ENCODE data around the gene HS3ST4. TPM values are rescaled to one million over a fixed set of nuclear protein-coding genes. Genes with fewer than 3 reads are reported as not detected.

HS3ST4 gene
- total RNA-seq, result not detected in 2 replicates

DNA sequence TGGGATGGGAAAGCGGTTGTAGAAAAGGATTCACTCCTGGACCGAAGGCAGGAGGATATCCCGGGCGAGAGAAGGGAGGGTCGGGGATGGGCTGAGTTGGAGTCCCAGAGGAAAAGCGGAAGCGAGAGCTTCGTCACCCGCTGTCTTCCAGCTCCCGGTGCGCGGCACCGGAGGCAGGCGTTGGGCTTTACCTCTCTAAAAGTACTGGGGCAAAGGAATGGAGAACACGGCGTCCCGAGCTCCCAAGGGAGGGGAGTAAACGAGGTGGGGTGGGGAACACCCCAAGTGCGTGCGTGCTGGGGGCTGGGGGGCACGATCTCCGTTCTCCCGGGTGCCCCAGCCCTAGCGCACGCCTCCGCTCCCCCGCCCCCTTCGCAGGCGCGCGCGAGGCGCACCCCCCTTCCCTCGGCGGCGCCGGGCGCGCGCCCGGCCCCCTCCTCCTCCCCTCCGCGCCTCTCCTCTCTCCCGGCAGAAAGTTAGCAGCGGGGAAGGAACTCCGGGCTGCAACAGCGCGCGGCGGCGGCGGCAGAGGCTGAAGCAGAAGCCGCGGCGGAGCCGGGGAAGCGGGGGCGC lies at the start of gene HS3ST4:
HS3ST4 (plus strand) TSS at position 441 of the 573 bp plus-strand sequence.
- TF ChIP-seq, protein P1, sequence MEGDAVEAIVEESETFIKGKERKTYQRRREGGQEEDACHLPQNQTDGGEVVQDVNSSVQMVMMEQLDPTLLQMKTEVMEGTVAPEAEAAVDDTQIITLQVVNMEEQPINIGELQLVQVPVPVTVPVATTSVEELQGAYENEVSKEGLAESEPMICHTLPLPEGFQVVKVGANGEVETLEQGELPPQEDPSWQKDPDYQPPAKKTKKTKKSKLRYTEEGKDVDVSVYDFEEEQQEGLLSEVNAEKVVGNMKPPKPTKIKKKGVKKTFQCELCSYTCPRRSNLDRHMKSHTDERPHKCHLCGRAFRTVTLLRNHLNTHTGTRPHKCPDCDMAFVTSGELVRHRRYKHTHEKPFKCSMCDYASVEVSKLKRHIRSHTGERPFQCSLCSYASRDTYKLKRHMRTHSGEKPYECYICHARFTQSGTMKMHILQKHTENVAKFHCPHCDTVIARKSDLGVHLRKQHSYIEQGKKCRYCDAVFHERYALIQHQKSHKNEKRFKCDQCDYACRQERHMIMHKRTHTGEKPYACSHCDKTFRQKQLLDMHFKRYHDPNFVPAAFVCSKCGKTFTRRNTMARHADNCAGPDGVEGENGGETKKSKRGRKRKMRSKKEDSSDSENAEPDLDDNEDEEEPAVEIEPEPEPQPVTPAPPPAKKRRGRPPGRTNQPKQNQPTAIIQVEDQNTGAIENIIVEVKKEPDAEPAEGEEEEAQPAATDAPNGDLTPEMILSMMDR (IDR thresholded peaks at IDR 0.05; ENCODE audit: extremely low read depth, low read depth, low read length), result no peak
- Histone ChIP-seq H3K27me3 (ENCODE audit: insufficient read depth, low read length) (peaks cover 23% of the 10 kb centered on the region), H3K4me2 (ENCODE audit: insufficient read depth, low read length) (no peak within 1 kb of the TSS)

DNA sequence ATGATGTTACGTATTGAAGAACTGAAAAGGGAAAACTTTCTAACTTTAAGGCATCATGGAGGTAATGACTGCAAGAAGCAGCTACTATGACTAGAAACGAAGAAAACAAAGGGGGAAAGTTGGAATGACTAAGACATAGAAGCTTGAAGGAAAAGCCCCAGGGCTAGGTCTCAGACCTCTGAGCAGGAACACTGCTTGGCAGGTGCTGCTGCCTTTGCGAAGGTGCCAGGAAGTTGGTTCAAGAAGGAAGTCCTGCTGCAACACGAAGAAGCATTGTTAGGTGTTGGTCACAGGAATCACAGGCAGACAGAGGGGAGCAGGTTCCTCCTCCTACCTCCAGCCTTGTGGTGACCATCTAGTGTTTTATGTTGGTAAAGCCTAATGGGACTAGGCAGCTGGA lies 48.1 kb upstream of the HS3ST4 start:
- Histone ChIP-seq H2AFZ (ENCODE audit: low read length) (no peak overlapping the region), H3K4me3 (ENCODE audit: insufficient read depth, low read length) (no peak overlapping the region), H3K4me1 (ENCODE audit: insufficient read depth, low read length) (no peaks in the 10 kb centered on the region), H3K27me3 (ENCODE audit: insufficient read depth, low read length) (no peaks in the 10 kb centered on the region), H3K4me2 (ENCODE audit: insufficient read depth, low read length) (no peak overlapping the region), H3K79me2 (ENCODE audit: insufficient read depth, low read length) (no peaks in the 10 kb centered on the region), H3K27ac (ENCODE audit: low read depth, low read length) (no peak overlapping the region), H4K20me1 (ENCODE audit: insufficient read depth, low read length) (no peaks in the 10 kb centered on the region), H3K9me3 (ENCODE audit: low read depth, low read length) (no peaks in the 10 kb centered on the region), H3K36me3 (ENCODE audit: insufficient read depth, low read length) (no peaks in the 10 kb centered on the region)
- TF ChIP-seq, protein P1 (IDR thresholded peaks at IDR 0.05; ENCODE audit: extremely low read depth, low read depth, low read length), result no peak
- DNase-seq (ENCODE audit: insufficient read length, low spot score, missing footprints), result no peak

More for the DNA sequence above, at the start of gene HS3ST4:
- H3K79me2 ChIP-seq (ENCODE audit: insufficient read depth, low read length), result no peaks in the 10 kb centered on the region
- no peaks in the 10 kb centered on the region for H4K20me1 ChIP-seq (ENCODE audit: insufficient read depth, low read length)
- no peaks in the 10 kb centered on the region for H3K4me1 ChIP-seq (ENCODE audit: insufficient read depth, low read length)
- H3K36me3 ChIP-seq (ENCODE audit: insufficient read depth, low read length), result no peaks in the 10 kb centered on the region
- H3K27ac ChIP-seq (ENCODE audit: low read depth, low read length), result no peak within 1 kb of the TSS
- H2AFZ ChIP-seq (ENCODE audit: low read length), result no peak within 1 kb of the TSS
- no peak for DNase-seq (ENCODE audit: insufficient read length, low spot score, missing footprints)
- H3K9me3 ChIP-seq (ENCODE audit: low read depth, low read length), result no peaks in the 10 kb centered on the region
- H3K4me3 ChIP-seq (ENCODE audit: insufficient read depth, low read length), result no peak within 1 kb of the TSS

DNA sequence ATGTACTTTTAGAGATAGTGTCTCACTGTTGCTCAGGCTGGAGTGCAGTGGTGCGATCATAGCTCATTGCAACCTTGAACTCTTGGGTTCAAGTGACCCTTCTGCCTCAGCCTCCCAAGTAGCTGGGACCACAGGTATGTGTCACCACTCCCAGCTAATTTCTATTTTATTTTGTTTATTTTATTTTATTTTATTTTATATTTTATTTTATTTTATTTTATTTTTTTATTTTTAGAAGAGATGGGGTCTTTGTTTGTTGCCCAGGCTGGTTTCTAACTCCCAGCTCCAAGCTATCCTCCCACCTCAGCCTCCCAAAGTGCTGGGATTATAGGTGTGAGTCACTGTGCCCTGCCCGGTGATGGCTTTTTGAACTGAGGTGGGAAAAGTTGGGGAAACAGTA lies 35.1 kb upstream of the HS3ST4 start:
- TF ChIP-seq, protein P1 (IDR thresholded peaks at IDR 0.05; ENCODE audit: extremely low read depth, low read depth, low read length), result no peak
- no peaks in the 10 kb centered on the region for H3K36me3 ChIP-seq (ENCODE audit: insufficient read depth, low read length)
- H2AFZ ChIP-seq (ENCODE audit: low read length), result no peak overlapping the region
- H3K9me3 ChIP-seq (ENCODE audit: low read depth, low read length), result peaks cover 2% of the 10 kb centered on the region
- no peaks in the 10 kb centered on the region for H3K79me2 ChIP-seq (ENCODE audit: insufficient read depth, low read length)
- no peak for DNase-seq (ENCODE audit: insufficient read length, low spot score, missing footprints)
- H3K4me1 ChIP-seq (ENCODE audit: insufficient read depth, low read length), result no peaks in the 10 kb centered on the region
- no peak overlapping the region for H3K4me3 ChIP-seq (ENCODE audit: insufficient read depth, low read length)
- H3K27me3 ChIP-seq (ENCODE audit: insufficient read depth, low read length), result no peaks in the 10 kb centered on the region
- H3K4me2 ChIP-seq (ENCODE audit: insufficient read depth, low read length), result no peak overlapping the region
- no peaks in the 10 kb centered on the region for H4K20me1 ChIP-seq (ENCODE audit: insufficient read depth, low read length)
- H3K27ac ChIP-seq (ENCODE audit: low read depth, low read length), result no peak overlapping the region

DNA sequence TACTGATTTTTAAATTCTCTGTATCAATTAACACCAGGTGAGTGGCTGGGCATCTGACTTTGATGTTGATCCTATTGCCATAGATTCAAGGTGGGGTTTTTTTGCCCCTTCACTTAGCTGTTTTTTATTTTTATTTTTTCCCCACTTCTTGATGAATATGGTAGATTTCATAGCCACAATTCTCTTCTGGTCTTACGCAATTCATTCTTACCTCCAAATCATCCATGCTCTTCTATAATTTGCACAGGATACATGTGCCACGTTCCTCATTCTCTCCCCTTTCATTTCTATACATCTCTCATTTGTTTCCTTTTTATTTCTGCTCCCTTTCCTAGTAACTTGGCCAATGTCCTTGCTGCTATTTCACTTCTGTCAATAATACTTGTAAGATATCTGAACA lies 14.9 kb upstream of the HS3ST4 start:
- no peaks in the 10 kb centered on the region for H3K36me3 ChIP-seq (ENCODE audit: insufficient read depth, low read length)
- no peaks in the 10 kb centered on the region for H3K27me3 ChIP-seq (ENCODE audit: insufficient read depth, low read length)
- H3K4me2 ChIP-seq (ENCODE audit: insufficient read depth, low read length), result no peak overlapping the region
- H3K79me2 ChIP-seq (ENCODE audit: insufficient read depth, low read length), result no peaks in the 10 kb centered on the region
- H3K4me1 ChIP-seq (ENCODE audit: insufficient read depth, low read length), result no peaks in the 10 kb centered on the region
- no peaks in the 10 kb centered on the region for H4K20me1 ChIP-seq (ENCODE audit: insufficient read depth, low read length)
- TF ChIP-seq, protein P1 (IDR thresholded peaks at IDR 0.05; ENCODE audit: extremely low read depth, low read depth, low read length), result no peak
- no peak overlapping the region for H3K4me3 ChIP-seq (ENCODE audit: insufficient read depth, low read length)
- no peak overlapping the region for H2AFZ ChIP-seq (ENCODE audit: low read length)
- H3K9me3 ChIP-seq (ENCODE audit: low read depth, low read length), result no peaks in the 10 kb centered on the region
- DNase-seq (ENCODE audit: insufficient read length, low spot score, missing footprints), result no peak
- H3K27ac ChIP-seq (ENCODE audit: low read depth, low read length), result no peak overlapping the region

Data from osteoblast (primary cell).